NK-92 treated with Interleukin-12 subunit alpha and Interleukin-12 subunit beta, amount 100 ng/mL, for 24 hours (cell line): ENCODE measurements around the gene HEATR9.
"Not testable (repeated sequence)": the region's sequence is repeated elsewhere in the genome, so short reads cannot be mapped to it uniquely, and the experiment has no call there.

Experiments
- DNase-seq: peaks from one replicate; lab custom pipeline; 2025; lab: John Stamatoyannopoulos, UW

Gene HEATR9

GRCh38 chr17:35868737-35869136, at the start of gene HEATR9:
Gene HEATR9, minus strand, starts transcription at chr17:35868891. Its CDS starts 149 bp downstream, at chr17:35868742.
- no peak for DNase-seq

- no peak for DNase-seq
Observed at GRCh38 chr17:35917519-35918213, 49.0 kb upstream of the HEATR9 start.

- peak; percentile 17 for DNase-seq
Observed at GRCh38 chr17:35915153-35915964, 46.7 kb upstream of the HEATR9 start.

- DNase-seq: no peak
Observed at GRCh38 chr17:35914354-35914753, 45.7 kb upstream of the HEATR9 start.

GRCh38 chr17:35913609-35914008, 44.9 kb upstream of the HEATR9 start:
- no peak for DNase-seq

- no peak for DNase-seq
Observed at GRCh38 chr17:35912942-35913341, 44.3 kb upstream of the HEATR9 start.

GRCh38 chr17:35912339-35912912, 43.7 kb upstream of the HEATR9 start:
- no peak for DNase-seq

GRCh38 chr17:35909408-35909807, 40.7 kb upstream of the HEATR9 start:
- no peak for DNase-seq

GRCh38 chr17:35907691-35908090, 39.0 kb upstream of the HEATR9 start:
- no peak for DNase-seq

GRCh38 chr17:35906926-35907637, 38.4 kb upstream of the HEATR9 start:
- no peak for DNase-seq

- no peak for DNase-seq
Observed at GRCh38 chr17:35906191-35906925, 37.7 kb upstream of the HEATR9 start.

GRCh38 chr17:35903451-35903850, 34.8 kb upstream of the HEATR9 start:
- DNase-seq: no peak

GRCh38 chr17:35901631-35902175, 33.0 kb upstream of the HEATR9 start:
- DNase-seq: no peak

GRCh38 chr17:35900708-35901480, 32.2 kb upstream of the HEATR9 start:
- DNase-seq: no peak

- no peak for DNase-seq
Observed at GRCh38 chr17:35900280-35900679, 31.6 kb upstream of the HEATR9 start.

- DNase-seq: peak; percentile 71
Observed at GRCh38 chr17:35898283-35899070, 29.8 kb upstream of the HEATR9 start.

- DNase-seq: not testable (repeated sequence)
Observed at GRCh38 chr17:35897772-35898171, 29.1 kb upstream of the HEATR9 start.

- peak; percentile 82 for DNase-seq
Observed at GRCh38 chr17:35895636-35896587, 27.2 kb upstream of the HEATR9 start.

GRCh38 chr17:35894206-35894605, 25.5 kb upstream of the HEATR9 start:
- no peak for DNase-seq
